Osteoblast (primary cell): ENCODE results near the gene GSK3B. TPM values are rescaled to one million over a fixed set of nuclear protein-coding genes. Genes with fewer than 3 reads are reported as not detected.

ENCODE experiments used
- DNase-seq: peaks from one replicate; pipeline ENCODE4 v3.0.0; 2011; ENCODE audit warnings: low spot score, mixed read lengths; ENCODE audit not compliant: insufficient read length; ENCODE audit errors: missing footprints
- H2AFZ ChIP-seq: 2 replicates; pipeline ENCODE4 v1.6.0; 2011; ENCODE audit warnings: mild to moderate bottlenecking, low read length
- H3K27ac ChIP-seq: 2 replicates; pipeline ENCODE4 v1.5.1; 2011; ENCODE audit warnings: mild to moderate bottlenecking, low read depth, low read length, moderate library complexity
- H3K27me3 ChIP-seq: 2 replicates; pipeline ENCODE4 v1.6.0; 2012; ENCODE audit warnings: mild to moderate bottlenecking, control low read depth, inconsistent platforms, low read length, moderate library complexity; ENCODE audit not compliant: insufficient read depth
- H3K36me3 ChIP-seq: 2 replicates; pipeline ENCODE4 v1.5.1; 2011; ENCODE audit warnings: mild to moderate bottlenecking, low read length, control low read depth, moderate library complexity; ENCODE audit not compliant: insufficient read depth
- H3K4me1 ChIP-seq: 2 replicates; pipeline ENCODE4 v1.5.1; 2011; ENCODE audit warnings: mild to moderate bottlenecking, low read length, control low read depth, moderate library complexity; ENCODE audit not compliant: insufficient read depth
- H3K4me2 ChIP-seq: 2 replicates; pipeline ENCODE4 v1.6.0; 2011; ENCODE audit warnings: mild to moderate bottlenecking, low read length; ENCODE audit not compliant: insufficient read depth
- H3K4me3 ChIP-seq: fragments of 200-600 bp; sonication (generic); 3 replicates; pipeline ENCODE4 v1.5.1; 2012; ENCODE audit warnings: mild to moderate bottlenecking, low read length, inconsistent platforms; ENCODE audit not compliant: insufficient read depth
- H3K79me2 ChIP-seq: 2 replicates; pipeline ENCODE4 v1.6.0; 2012; ENCODE audit warnings: mild to moderate bottlenecking, low read length, control low read depth, inconsistent platforms; ENCODE audit not compliant: insufficient read depth
- H3K9me3 ChIP-seq: 2 replicates; pipeline ENCODE4 v1.5.1; 2011; ENCODE audit warnings: low read depth, low read length, control low read depth
- H4K20me1 ChIP-seq: 2 replicates; pipeline ENCODE4 v1.6.0; 2012; ENCODE audit warnings: mild to moderate bottlenecking, low read length, control low read depth; ENCODE audit not compliant: insufficient read depth
- total RNA-seq: library from RNA; depleted of rRNA; stranded (reverse); fragments of >200 nt; gene quantifications from 2 replicates; pipeline ENCODE4 v1.2.3, GENCODE V29; 2012
- TF ChIP-seq, protein P1 (sequence below): IDR thresholded peaks from 2 replicates; pipeline ENCODE4 v1.5.1; 2011; ENCODE audit warnings: mild to moderate bottlenecking, low read depth, low read length, moderate library complexity; ENCODE audit errors: extremely low read depth

GSK3B gene
- total RNA-seq, 1 donor: 87.9 TPM

DNA sequence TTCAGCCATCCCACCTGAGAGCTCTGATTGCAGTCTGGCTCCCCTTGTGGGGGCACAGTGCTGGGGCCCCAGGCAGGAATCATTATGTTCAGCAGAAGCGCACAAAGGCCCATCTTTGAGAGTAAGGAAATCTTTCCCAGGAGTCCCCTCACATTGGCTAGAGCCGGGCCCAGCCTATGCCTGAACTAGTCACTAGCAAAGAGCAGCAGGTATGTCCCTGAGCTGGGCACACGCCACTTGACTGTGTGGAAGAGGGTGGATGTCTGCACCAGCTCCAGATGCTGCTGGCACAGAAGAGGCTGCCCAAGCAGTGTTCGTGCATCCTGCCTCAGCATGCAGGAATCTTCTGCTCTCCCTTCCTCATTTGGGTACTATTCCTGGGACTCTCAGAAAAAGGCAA, 286.0 kb downstream of the GSK3B start:
- Histone ChIP-seq H3K4me1 (peaks cover 5% of the 10 kb centered on the region), H3K79me2 (no peaks in the 10 kb centered on the region), H3K4me2 (no peak overlapping the region), H2AFZ (no peak overlapping the region), H3K36me3 (no peaks in the 10 kb centered on the region), H3K9me3 (no peaks in the 10 kb centered on the region), H3K27ac (no peak overlapping the region), H3K4me3 (no peak overlapping the region), H3K27me3 (no peaks in the 10 kb centered on the region), H4K20me1 (no peaks in the 10 kb centered on the region)
- DNase-seq: no peak
- TF ChIP-seq, protein P1, sequence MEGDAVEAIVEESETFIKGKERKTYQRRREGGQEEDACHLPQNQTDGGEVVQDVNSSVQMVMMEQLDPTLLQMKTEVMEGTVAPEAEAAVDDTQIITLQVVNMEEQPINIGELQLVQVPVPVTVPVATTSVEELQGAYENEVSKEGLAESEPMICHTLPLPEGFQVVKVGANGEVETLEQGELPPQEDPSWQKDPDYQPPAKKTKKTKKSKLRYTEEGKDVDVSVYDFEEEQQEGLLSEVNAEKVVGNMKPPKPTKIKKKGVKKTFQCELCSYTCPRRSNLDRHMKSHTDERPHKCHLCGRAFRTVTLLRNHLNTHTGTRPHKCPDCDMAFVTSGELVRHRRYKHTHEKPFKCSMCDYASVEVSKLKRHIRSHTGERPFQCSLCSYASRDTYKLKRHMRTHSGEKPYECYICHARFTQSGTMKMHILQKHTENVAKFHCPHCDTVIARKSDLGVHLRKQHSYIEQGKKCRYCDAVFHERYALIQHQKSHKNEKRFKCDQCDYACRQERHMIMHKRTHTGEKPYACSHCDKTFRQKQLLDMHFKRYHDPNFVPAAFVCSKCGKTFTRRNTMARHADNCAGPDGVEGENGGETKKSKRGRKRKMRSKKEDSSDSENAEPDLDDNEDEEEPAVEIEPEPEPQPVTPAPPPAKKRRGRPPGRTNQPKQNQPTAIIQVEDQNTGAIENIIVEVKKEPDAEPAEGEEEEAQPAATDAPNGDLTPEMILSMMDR: no peak

DNA sequence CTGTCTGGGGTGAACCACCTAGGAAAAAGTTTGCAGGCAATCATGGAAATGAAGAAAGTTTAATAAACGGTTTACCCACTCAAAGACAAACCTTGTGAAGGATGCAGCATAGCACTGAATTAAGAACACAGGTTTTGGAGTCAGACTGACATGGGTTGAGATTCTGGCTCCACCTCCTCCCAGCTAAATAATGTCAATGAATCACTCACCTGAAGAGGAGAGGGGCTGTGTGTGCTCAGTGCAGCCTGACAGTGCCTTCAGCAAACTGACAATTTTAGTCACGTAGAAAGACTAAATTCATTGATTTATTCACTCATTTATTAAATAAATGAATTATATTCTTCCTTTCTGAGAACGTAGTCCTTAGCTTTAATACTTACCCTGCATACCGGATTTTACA, 293.4 kb downstream of the GSK3B start:
- no peaks in the 10 kb centered on the region for H3K36me3 ChIP-seq

DNA sequence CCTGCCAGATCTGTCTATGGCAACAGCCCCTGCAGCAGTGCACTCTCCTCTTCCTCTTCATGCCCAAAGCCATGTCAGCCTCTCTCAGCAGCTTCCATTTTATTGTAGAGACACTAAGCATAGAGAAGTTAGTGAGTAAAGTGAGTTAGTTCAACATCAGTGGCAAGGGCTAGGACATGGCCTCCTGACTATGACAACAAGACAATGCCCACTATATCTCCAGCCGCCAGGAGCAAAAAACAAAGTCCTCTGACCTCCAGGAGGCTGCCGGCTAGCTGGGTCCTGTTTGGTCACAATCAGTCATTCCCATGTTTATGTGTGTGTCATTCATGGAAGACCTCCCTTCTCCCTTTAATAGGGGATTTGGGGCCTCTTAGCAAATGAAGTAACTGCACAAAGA, 297.5 kb downstream of the GSK3B start:
- no peak for DNase-seq
- Histone ChIP-seq H4K20me1 (no peaks in the 10 kb centered on the region), H3K27me3 (peaks cover 16% of the 10 kb centered on the region), H3K4me3 (no peak overlapping the region), H2AFZ (no peak overlapping the region), H3K4me2 (no peak overlapping the region), H3K9me3 (no peaks in the 10 kb centered on the region), H3K4me1 (peaks cover 4% of the 10 kb centered on the region), H3K27ac (no peak overlapping the region), H3K36me3 (no peaks in the 10 kb centered on the region), H3K79me2 (no peaks in the 10 kb centered on the region)
- TF ChIP-seq, protein P1: no peak

More for the DNA sequence above, 293.4 kb downstream of the GSK3B start:
- no peaks in the 10 kb centered on the region for H3K9me3 ChIP-seq
- H3K4me3 ChIP-seq: no peak overlapping the region
- H3K27me3 ChIP-seq: peaks cover 21% of the 10 kb centered on the region
- DNase-seq: no peak
- no peaks in the 10 kb centered on the region for H4K20me1 ChIP-seq
- no peaks in the 10 kb centered on the region for H3K4me1 ChIP-seq
- no peak overlapping the region for H3K27ac ChIP-seq
- TF ChIP-seq, protein P1: no peak
- no peaks in the 10 kb centered on the region for H3K79me2 ChIP-seq
- H2AFZ ChIP-seq: no peak overlapping the region
- no peak overlapping the region for H3K4me2 ChIP-seq

DNA sequence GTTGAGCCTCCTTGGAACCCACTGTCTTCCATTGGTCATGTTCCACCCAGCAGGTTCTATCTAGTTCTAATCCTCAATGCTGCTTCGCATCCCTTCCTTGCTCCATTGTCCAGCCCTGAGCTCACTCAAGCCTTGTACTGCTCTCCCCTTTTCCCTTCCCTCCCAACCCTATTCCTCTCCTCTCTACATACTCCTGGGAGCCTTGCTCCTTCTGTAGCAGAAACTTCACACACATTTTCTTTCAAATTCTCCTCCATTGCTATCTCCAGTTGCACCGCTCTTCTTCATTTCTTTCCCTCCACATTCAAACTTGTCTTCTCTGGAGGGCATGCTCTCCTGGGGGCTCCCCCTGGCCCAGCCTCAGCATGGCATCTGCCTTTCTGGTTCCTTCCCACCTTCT, 297.9 kb downstream of the GSK3B start:
- H3K4me1 ChIP-seq: peaks cover 4% of the 10 kb centered on the region
- no peaks in the 10 kb centered on the region for H3K9me3 ChIP-seq
- H3K4me2 ChIP-seq: no peak overlapping the region
- H3K27ac ChIP-seq: no peak overlapping the region
- no peak overlapping the region for H2AFZ ChIP-seq
- no peaks in the 10 kb centered on the region for H3K36me3 ChIP-seq
- H3K27me3 ChIP-seq: peaks cover 16% of the 10 kb centered on the region
- TF ChIP-seq, protein P1: no peak
- no peak overlapping the region for H3K4me3 ChIP-seq
- no peaks in the 10 kb centered on the region for H3K79me2 ChIP-seq
- H4K20me1 ChIP-seq: no peaks in the 10 kb centered on the region
- DNase-seq: no peak
